ENCODE measurements around the gene ZNF317.

GRCh38 chr19:9116547-9116946 lies 23.6 kb upstream of the ZNF317 start:
- no peak for TF ChIP-seq POLR2A (IDR thresholded peaks at IDR 0.05)
- no peak for TF ChIP-seq CTCF (IDR thresholded peaks at IDR 0.05)
